ENCODE data around the gene PAQR5.

PAQR5 gene

GRCh38 chr15:69316291-69316690 is 17.6 kb downstream of the PAQR5 start:
- Histone ChIP-seq H2AFZ (ENCODE audit: low read depth, low read length) (no peak overlapping the region), H3K4me1 (ENCODE audit: control insufficient read depth, insufficient read depth, low read depth, low read length) (peaks cover 18% of the 10 kb centered on the region), H2BK5ac (ENCODE audit: low read depth, low read length, poor library complexity, severe bottlenecking) (no peak overlapping the region), H3K4me2 (ENCODE audit: low read length, poor library complexity, severe bottlenecking) (no peak overlapping the region), H3K9me3 (ENCODE audit: control insufficient read depth, low read length) (no peaks in the 10 kb centered on the region), H4K91ac (ENCODE audit: low read length) (no peak overlapping the region), H3K23ac (ENCODE audit: low read length in 2 of 2) (no peak overlapping the region), H3K9ac (ENCODE audit: low read length) (no peak overlapping the region), H2BK120ac (ENCODE audit: low read depth, low read length) (no peak overlapping the region), H2AK5ac (ENCODE audit: low read length, severe bottlenecking) (no peak overlapping the region), H3K4me3 (ENCODE audit: insufficient read depth in 1 of 2, low read depth in 1 of 2, low read length in 2 of 2) (no peak overlapping the region), H3K14ac (ENCODE audit: low read length in 2 of 2) (no peak overlapping the region), H2BK15ac (ENCODE audit: low read depth, poor library complexity, severe bottlenecking) (no peak overlapping the region), H3K18ac (ENCODE audit: low read depth in 1 of 2, low read length in 2 of 2) (no peak overlapping the region), H3K79me1 (replicated peaks; ENCODE audit: low read length, poor library complexity, severe bottlenecking) (no peaks in the 10 kb centered on the region), H3K27ac (ENCODE audit: low read length, poor library complexity, severe bottlenecking) (no peak overlapping the region), H4K8ac (ENCODE audit: low read length) (no peak overlapping the region), H3K36me3 (ENCODE audit: control insufficient read depth in 1 of 2, insufficient read depth in 2 of 2, low read depth in 1 of 2, low read length in 2 of 2) (no peaks in the 10 kb centered on the region), H3K4ac (ENCODE audit: low read depth in 1 of 2, low read length in 2 of 2) (no peak overlapping the region), H3K27me3 (ENCODE audit: control insufficient read depth in 1 of 2, insufficient read depth in 1 of 2, low read length in 2 of 2) (peaks cover 0 to 3% of the 10 kb centered on the region in 2 experiments), H2BK12ac (ENCODE audit: low read length in 2 of 2) (no peak overlapping the region)
- 97% methylated on average over 8 of the region's 8 CpGs for WGBS
- no peak for DNase-seq

GRCh38 chr15:69317392-69317841 is 18.7 kb downstream of the PAQR5 start:
- DNase-seq: no peak
- Histone ChIP-seq H2BK120ac (ENCODE audit: low read depth, low read length) (no peak overlapping the region), H3K27me3 (ENCODE audit: control insufficient read depth in 1 of 2, insufficient read depth in 1 of 2, low read length in 2 of 2) (peaks cover 0 to 3% of the 10 kb centered on the region in 2 experiments), H3K4me2 (ENCODE audit: low read length, poor library complexity, severe bottlenecking) (no peak overlapping the region), H3K23ac (ENCODE audit: low read length in 2 of 2) (no peak overlapping the region), H2BK12ac (ENCODE audit: low read length in 2 of 2) (no peak overlapping the region), H3K27ac (ENCODE audit: low read length, poor library complexity, severe bottlenecking) (no peak overlapping the region), H3K4me1 (ENCODE audit: control insufficient read depth, insufficient read depth, low read depth, low read length) (peaks cover 12% of the 10 kb centered on the region), H3K4me3 (ENCODE audit: insufficient read depth in 1 of 2, low read depth in 1 of 2, low read length in 2 of 2) (no peak overlapping the region), H3K4ac (ENCODE audit: low read depth in 1 of 2, low read length in 2 of 2) (no peak overlapping the region), H3K14ac (ENCODE audit: low read length in 2 of 2) (peak overlapping the region in 1 of 2 experiments; percentile 23), H3K9ac (ENCODE audit: low read length) (no peak overlapping the region), H3K36me3 (ENCODE audit: control insufficient read depth in 1 of 2, insufficient read depth in 2 of 2, low read depth in 1 of 2, low read length in 2 of 2) (no peaks in the 10 kb centered on the region), H2BK5ac (ENCODE audit: low read depth, low read length, poor library complexity, severe bottlenecking) (no peak overlapping the region), H4K91ac (ENCODE audit: low read length) (no peak overlapping the region), H3K79me1 (replicated peaks; ENCODE audit: low read length, poor library complexity, severe bottlenecking) (no peaks in the 10 kb centered on the region), H3K18ac (ENCODE audit: low read depth in 1 of 2, low read length in 2 of 2) (no peak overlapping the region), H2AFZ (ENCODE audit: low read depth, low read length) (no peak overlapping the region), H3K9me3 (ENCODE audit: control insufficient read depth, low read length) (no peaks in the 10 kb centered on the region), H2BK15ac (ENCODE audit: low read depth, poor library complexity, severe bottlenecking) (no peak overlapping the region), H4K8ac (ENCODE audit: low read length) (no peak overlapping the region), H2AK5ac (ENCODE audit: low read length, severe bottlenecking) (no peak overlapping the region)
- 74% methylated on average over 4 of the region's 5 CpGs for WGBS

GRCh38 chr15:69318033-69318432 is 19.3 kb downstream of the PAQR5 start:
- Histone ChIP-seq H2BK15ac (ENCODE audit: low read depth, poor library complexity, severe bottlenecking) (no peak overlapping the region), H4K8ac (ENCODE audit: low read length) (no peak overlapping the region), H3K4me2 (ENCODE audit: low read length, poor library complexity, severe bottlenecking) (no peak overlapping the region), H3K4me3 (ENCODE audit: insufficient read depth in 1 of 2, low read depth in 1 of 2, low read length in 2 of 2) (no peak overlapping the region), H3K27me3 (ENCODE audit: control insufficient read depth in 1 of 2, insufficient read depth in 1 of 2, low read length in 2 of 2) (peaks cover 0 to 5% of the 10 kb centered on the region in 2 experiments), H2AFZ (ENCODE audit: low read depth, low read length) (no peak overlapping the region), H3K9ac (ENCODE audit: low read length) (no peak overlapping the region), H2AK5ac (ENCODE audit: low read length, severe bottlenecking) (no peak overlapping the region), H3K27ac (ENCODE audit: low read length, poor library complexity, severe bottlenecking) (no peak overlapping the region), H3K9me3 (ENCODE audit: control insufficient read depth, low read length) (no peaks in the 10 kb centered on the region), H3K79me1 (replicated peaks; ENCODE audit: low read length, poor library complexity, severe bottlenecking) (no peaks in the 10 kb centered on the region), H3K14ac (ENCODE audit: low read length in 2 of 2) (no peak overlapping the region), H3K36me3 (ENCODE audit: control insufficient read depth in 1 of 2, insufficient read depth in 2 of 2, low read depth in 1 of 2, low read length in 2 of 2) (no peaks in the 10 kb centered on the region), H3K4me1 (ENCODE audit: control insufficient read depth, insufficient read depth, low read depth, low read length) (peaks cover 12% of the 10 kb centered on the region), H3K4ac (ENCODE audit: low read depth in 1 of 2, low read length in 2 of 2) (no peak overlapping the region), H3K18ac (ENCODE audit: low read depth in 1 of 2, low read length in 2 of 2) (no peak overlapping the region), H4K91ac (ENCODE audit: low read length) (no peak overlapping the region), H3K23ac (ENCODE audit: low read length in 2 of 2) (no peak overlapping the region), H2BK120ac (ENCODE audit: low read depth, low read length) (no peak overlapping the region), H2BK12ac (ENCODE audit: low read length in 2 of 2) (no peak overlapping the region), H2BK5ac (ENCODE audit: low read depth, low read length, poor library complexity, severe bottlenecking) (no peak overlapping the region)
- 93% methylated on average over 7 of the region's 7 CpGs for WGBS
- no peak for DNase-seq

GRCh38 chr15:69319384-69320375 is 21.0 kb downstream of the PAQR5 start:
- no peak overlapping the region for H3K4me2 ChIP-seq (ENCODE audit: low read length, poor library complexity, severe bottlenecking)
- no peak overlapping the region for H2AK5ac ChIP-seq (ENCODE audit: low read length, severe bottlenecking)
- peak overlapping the region in 1 of 2 experiments; percentile 3 for H2BK12ac ChIP-seq (ENCODE audit: low read length in 2 of 2)
- H4K91ac ChIP-seq (ENCODE audit: low read length): no peak overlapping the region
- no peaks in the 10 kb centered on the region for H3K9me3 ChIP-seq (ENCODE audit: control insufficient read depth, low read length)
- H3K9ac ChIP-seq (ENCODE audit: low read length): no peak overlapping the region
- 80% methylated on average over 18 of the region's 19 CpGs for WGBS
- H3K4me1 ChIP-seq (ENCODE audit: control insufficient read depth, insufficient read depth, low read depth, low read length): peaks cover 12% of the 10 kb centered on the region
- H3K4ac ChIP-seq (ENCODE audit: low read depth in 1 of 2, low read length in 2 of 2): no peak overlapping the region
- no peak overlapping the region for H2BK5ac ChIP-seq (ENCODE audit: low read depth, low read length, poor library complexity, severe bottlenecking)
- no peak overlapping the region for H3K23ac ChIP-seq (ENCODE audit: low read length in 2 of 2)
- H2BK15ac ChIP-seq (ENCODE audit: low read depth, poor library complexity, severe bottlenecking): no peak overlapping the region
- no peak overlapping the region for H3K14ac ChIP-seq (ENCODE audit: low read length in 2 of 2)
- no peak overlapping the region for H3K4me3 ChIP-seq (ENCODE audit: insufficient read depth in 1 of 2, low read depth in 1 of 2, low read length in 2 of 2)
- no peaks in the 10 kb centered on the region for H3K36me3 ChIP-seq (ENCODE audit: control insufficient read depth in 1 of 2, insufficient read depth in 2 of 2, low read depth in 1 of 2, low read length in 2 of 2)
- H3K18ac ChIP-seq (ENCODE audit: low read depth in 1 of 2, low read length in 2 of 2): no peak overlapping the region
- H2AFZ ChIP-seq (ENCODE audit: low read depth, low read length): no peak overlapping the region
- H2BK120ac ChIP-seq (ENCODE audit: low read depth, low read length): no peak overlapping the region
- H3K27me3 ChIP-seq (ENCODE audit: control insufficient read depth in 1 of 2, insufficient read depth in 1 of 2, low read length in 2 of 2): peaks cover 0 to 14% of the 10 kb centered on the region in 2 experiments
- no peak overlapping the region for H3K27ac ChIP-seq (ENCODE audit: low read length, poor library complexity, severe bottlenecking)
- H3K79me1 ChIP-seq (replicated peaks; ENCODE audit: low read length, poor library complexity, severe bottlenecking): no peaks in the 10 kb centered on the region
- H4K8ac ChIP-seq (ENCODE audit: low read length): no peak overlapping the region
- DNase-seq: no peak
